HG03565 (cell line): ENCODE data around the gene CD164L2.

Experiments
- ATAC-seq: cut with Tn5 transposase; IDR thresholded peaks from one replicate; pipeline ENCODE4 v1.9.1; 2021; ENCODE audit warnings: mild to moderate bottlenecking, moderate library complexity; ENCODE audit not compliant: unreplicated experiment

Gene CD164L2

DNA sequence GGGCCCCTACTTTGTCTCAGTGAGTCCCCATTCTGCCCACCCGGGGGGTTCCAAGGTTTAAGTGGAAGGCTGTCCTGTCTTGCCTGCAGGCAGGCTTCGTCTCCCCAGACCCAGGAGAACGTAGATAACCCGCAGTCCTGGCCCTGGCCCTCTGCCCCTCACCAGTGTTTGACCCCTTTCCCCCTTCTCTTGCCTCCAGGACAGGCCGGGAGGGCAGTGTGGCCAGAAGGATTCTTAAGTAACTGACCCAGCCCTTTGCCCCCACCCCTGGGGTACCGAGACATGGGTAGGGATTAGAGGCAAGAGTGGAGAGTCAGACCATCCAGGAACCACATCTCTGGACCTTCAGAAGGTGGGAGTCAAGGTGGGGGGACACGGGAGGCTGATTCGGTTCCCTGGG, 52.3 kb downstream of the CD164L2 start:
- no peak for ATAC-seq
